ENCODE results near the gene UMOD. TPM values are rescaled to one million over a fixed set of nuclear protein-coding genes. Genes with fewer than 3 reads are reported as not detected.

UMOD gene
- total RNA-seq, 1 donor from 2014 or later, result not detected

DNA sequence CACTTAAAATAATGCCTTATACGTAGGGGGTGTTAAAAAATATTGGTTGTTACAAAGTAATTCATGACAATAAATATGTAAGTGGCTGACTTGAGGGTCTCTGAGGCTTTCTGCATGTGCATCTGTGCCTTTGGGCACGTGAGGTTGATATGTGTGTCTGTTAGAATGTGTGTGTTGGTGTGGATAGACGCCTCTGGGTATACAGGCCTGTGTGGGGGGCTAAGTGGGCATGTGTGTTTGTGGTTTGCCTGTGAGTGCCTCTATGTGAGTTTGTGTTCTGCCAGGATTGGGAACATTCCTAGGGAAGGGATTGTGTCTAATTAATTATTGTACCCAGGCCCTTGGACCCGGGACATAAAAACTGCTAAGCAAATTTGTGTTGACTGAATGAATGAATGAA, 44.2 kb downstream of the UMOD start:
- intact Hi-C loops (cut with DNase I), result no loop called here
- DNase-seq (ENCODE audit: low spot score), result no peak

DNA sequence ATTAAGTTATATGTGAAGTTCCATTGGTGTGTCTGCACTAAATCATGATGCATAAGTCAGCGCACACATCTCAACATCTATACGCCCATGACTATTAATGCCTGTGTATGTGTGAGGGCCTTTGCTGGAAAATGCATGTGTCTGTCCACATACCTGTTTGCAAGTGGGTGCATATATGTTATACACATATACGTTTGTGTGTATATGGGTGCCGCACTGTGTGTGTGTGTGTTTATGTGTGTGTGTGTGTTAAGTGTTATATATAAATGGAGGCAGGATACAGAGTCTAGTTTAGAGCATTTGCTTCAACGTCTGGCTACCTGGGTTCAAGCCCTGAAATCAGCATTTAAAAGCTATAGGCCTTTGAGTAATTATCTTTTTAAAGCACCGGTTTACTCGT, 44.7 kb downstream of the UMOD start:
- DNase-seq (ENCODE audit: low spot score), result no peak
- intact Hi-C loops (cut with DNase I), result no loop called here

- no peak for DNase-seq (ENCODE audit: low spot score)
- intact Hi-C loops (cut with DNase I), result no loop called here
Measured at GRCh38 chr16:20307240-20307671, 45.3 kb downstream of the UMOD start.

GRCh38 chr16:20306401-20306800, 46.1 kb downstream of the UMOD start:
- DNase-seq (ENCODE audit: low spot score), result no peak
- intact Hi-C loops (cut with DNase I), result no loop called here

DNA sequence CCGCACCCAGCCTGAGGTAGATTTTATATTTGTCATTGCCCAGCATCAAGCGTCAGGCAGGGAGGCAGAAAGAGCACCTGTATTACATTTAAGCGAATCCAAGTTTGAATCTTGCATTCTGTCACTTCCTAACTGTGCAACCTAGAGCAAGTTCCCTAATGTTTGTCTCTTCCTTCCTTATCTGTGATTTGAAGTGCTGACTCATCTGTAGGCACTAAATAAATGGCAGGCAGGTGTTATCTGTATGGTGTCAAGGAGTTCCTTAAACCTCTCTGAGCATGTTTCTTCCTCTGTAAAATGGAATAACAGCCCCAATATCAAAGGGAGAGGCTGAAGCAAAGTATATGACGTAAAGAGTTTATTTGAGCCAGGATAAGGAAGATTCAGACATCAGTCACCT, 49.5 kb downstream of the UMOD start:
- no peak for DNase-seq (ENCODE audit: low spot score)
- intact Hi-C loops (cut with DNase I), result no loop called here

- no peak for DNase-seq (ENCODE audit: low spot score)
- intact Hi-C loops (cut with DNase I), result no loop called here
Measured at GRCh38 chr16:20302389-20302788, 50.1 kb downstream of the UMOD start.

- intact Hi-C loops (cut with DNase I), result no loop called here
Measured at GRCh38 chr16:20301840-20302239, 50.7 kb downstream of the UMOD start.

DNA sequence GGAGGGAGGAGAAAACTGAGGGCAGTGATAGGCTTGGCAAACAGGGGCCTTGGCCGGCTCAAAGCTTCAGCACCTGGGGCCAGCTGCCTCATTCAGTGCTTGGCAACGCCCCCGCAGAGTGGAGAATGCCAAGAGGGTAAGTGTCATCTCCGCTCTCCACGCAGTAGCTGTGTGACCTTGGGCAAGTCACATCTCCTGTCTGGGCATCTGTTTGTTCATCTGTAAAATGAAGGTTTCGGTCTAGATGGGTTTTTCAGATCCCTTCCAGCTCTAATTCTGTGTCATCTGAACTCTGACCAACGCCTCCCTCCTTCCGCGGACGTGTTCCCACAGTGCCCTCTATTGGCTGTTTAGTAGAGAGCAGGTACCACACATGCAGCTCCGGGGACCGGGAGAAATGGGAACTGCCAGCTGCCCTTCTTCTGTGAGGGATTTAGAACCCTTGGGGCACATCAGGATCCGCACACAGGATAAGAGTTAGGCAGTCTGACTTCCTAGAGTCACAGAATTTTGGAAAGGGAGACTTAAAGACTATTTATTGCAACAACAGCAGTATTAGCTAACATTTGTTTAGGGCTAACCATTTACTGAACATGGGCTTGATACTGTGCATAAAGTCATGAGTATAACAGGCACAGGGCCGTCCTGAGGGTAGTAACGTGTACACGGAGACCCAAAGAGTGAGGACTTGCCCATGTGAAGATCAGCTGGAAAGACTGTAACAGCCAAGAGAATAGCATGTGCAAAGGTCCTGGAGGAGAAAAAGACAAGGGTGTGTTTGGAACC, 52.0 kb downstream of the UMOD start:
- DNase-seq (ENCODE audit: low spot score), result no peak
- intact Hi-C loops (cut with DNase I), result no loop called here

More at GRCh38 chr16:20301840-20302239, 50.7 kb downstream of the UMOD start:
- DNase-seq (ENCODE audit: low spot score), result no peak

GRCh38 chr16:20298452-20298851, 54.1 kb downstream of the UMOD start:
- intact Hi-C loops (cut with DNase I), result no loop called here
- DNase-seq (ENCODE audit: low spot score), result no peak

GRCh38 chr16:20291208-20292206, 61.0 kb downstream of the UMOD start:
- DNase-seq (ENCODE audit: low spot score), result no peak
- intact Hi-C loops (cut with DNase I), result no loop called here

- intact Hi-C loops (cut with DNase I), result no loop called here
- no peak for DNase-seq (ENCODE audit: low spot score)
Measured at GRCh38 chr16:20289571-20289970, 62.9 kb downstream of the UMOD start.

GRCh38 chr16:20285993-20286499, 66.5 kb downstream of the UMOD start:
- DNase-seq (ENCODE audit: low spot score), result no peak
- intact Hi-C loops (cut with DNase I), result no loop called here

Other genes with a start within 250 kb of the UMOD start
- not detected for gene GP2, start 25.2 kb downstream of the UMOD start, total RNA-seq
- not detected for gene PDILT, start 52.0 kb upstream of the UMOD start, total RNA-seq
- gene ACSM5, start 56.8 kb upstream of the UMOD start, total RNA-seq, result 0.40 TPM
- not detected for gene ACSM2A, start 98.8 kb upstream of the UMOD start, total RNA-seq
- gene ACSM2B, start 223.7 kb upstream of the UMOD start, total RNA-seq, result not detected

All from cardiac septum (tissue), 1 donor.